Islet of Langerhans (tissue), 1 donor: Measurements from ENCODE around the gene TNMD.
"Not testable (repeated sequence)": the region's sequence is repeated elsewhere in the genome, so short reads cannot be mapped to it uniquely, and the experiment has no call there.

ENCODE experiments used
- FAIRE-seq: peaks from one replicate; lab custom pipeline; 2011; peaks lifted over from hg19 to GRCh38; lab: Jason Lieb, UNC

Gene TNMD

DNA sequence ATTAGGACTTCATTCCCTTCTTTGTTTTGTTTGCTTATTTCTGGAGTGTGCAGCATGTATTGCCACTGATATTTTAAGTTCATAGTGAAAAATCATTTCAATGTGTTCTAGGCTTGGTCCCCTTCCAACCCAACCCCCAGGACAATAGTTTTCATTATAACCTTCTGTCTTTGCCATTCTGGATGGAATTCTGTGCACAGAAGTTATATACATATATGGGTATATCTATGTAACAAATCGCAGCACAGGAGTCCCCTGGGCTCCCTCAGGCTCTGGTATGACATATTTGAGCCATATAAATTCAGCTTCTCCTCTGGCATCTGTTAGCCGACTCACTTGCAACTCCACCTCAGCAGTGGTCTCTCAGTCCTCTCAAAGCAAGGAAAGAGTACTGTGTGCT is at the start of gene TNMD:
Gene TNMD, plus strand, starts transcription at position 326 of the 400 bp plus-strand sequence. CDS start 83 bp downstream, outside the sequence.
- FAIRE-seq: no peak

DNA sequence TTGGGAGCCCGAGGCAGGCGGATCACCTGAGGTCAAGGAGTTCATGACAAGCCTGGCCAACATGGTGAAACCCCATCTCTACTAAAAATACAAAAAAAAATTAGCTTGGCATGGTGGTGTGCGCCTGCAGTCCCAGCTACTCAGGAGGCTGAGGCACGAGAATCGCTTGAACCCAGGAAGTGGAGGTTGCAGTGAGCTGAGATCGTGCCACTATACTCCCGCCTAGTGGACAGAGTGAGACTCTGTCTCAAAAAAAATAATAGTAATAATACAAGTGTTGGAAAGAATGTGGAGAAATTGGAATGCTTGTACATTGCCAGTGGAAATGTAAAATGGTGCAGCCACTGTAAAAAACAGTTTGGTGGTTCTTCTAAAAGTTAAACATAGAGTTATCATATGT is 19.2 kb upstream of the TNMD start:
- not testable (repeated sequence) for FAIRE-seq

DNA sequence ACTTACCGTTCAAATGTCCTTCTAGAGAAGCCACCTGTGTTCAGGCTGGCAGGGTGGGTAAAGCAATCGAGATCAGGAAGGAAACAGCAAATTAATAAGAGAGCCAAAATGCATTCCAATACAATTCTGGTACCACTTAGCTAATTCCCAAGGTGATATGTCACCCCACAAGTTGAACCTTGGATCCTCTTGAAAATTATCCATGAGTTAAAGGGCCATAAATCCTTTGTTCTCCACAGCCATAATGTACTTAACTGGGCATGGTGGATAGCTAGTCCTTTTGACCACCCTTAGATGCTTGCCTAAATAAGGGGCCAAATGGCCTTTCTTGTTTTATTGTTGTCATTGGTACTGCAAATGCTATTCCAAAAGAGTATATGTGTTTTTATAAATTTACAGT is 2.0 kb downstream of the TNMD start:
- no peak for FAIRE-seq

DNA sequence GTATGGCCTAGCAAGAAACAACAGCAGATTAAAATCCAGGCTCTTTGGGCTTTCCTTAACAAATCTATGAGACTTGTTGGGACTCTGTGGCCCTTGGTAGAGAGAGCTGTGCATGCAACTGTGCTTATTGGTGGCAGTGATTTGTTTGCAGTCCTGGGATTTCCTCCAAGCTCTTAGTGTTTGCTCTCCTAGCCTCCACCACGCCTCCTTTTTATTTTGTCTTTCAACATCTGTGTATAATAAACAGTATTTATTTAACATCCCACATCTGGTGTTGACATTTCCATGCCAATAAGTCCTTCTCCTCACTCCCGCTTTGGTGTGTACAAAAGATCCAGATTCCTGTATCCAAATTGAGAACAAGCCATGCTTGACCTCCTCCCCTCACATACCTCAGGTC is 3.1 kb downstream of the TNMD start:
- no peak for FAIRE-seq

DNA sequence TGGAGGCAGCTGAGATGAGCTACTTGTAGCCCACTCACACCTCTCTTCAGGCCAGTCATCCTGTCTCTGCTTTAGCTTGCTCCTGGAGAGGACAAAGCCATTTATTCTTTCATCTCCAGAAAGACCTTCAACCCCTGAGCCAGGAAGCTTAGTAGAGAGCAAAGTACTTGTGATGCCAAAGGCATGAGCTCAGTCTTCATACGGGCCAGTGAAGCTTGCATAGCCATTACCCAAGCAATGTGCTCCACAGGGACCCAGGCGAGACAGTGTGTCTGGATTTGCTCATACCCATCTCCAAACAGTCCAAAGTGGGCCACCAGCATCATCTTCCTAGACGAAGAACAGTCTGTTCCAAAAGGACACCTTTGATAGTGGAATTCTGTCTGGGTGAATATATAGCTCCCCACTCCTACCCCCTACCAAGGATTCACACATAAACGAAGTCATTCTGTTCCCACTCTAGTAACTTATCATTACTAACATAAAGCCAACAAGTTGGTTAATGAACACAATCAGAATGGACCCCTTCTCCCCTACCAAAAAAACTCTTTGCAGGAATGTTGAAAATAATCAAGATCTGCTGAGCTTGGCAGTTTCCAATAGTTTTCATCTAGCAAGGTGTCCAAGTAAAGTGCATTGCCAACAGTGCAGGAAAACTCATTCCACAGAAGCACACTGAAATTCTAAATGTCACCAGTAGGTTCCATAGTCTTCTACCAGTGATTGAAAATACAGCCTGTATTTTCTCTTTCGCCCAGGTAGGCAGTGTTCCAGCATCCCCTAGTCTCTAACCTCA is 6.7 kb downstream of the TNMD start:
- no peak for FAIRE-seq

DNA sequence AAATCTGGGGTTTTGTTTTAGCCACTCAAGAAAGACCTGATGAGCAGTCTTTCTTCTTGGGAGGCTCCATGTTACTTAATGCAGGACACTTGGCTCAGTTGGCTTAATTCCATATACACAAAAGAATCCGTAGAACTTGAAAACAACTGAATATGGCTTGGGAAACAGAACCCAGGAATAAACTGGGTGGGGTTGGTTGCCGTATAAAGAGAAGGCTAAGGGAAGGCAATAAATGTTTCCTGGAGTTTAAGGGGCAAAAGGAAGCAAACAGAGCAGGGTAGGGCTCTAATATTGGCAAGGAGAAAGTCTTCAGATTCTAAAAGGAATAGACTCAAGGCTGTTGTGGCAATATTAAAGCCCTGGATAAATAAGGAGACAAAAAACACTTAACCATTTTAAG is 8.4 kb downstream of the TNMD start:
- FAIRE-seq: no peak

DNA sequence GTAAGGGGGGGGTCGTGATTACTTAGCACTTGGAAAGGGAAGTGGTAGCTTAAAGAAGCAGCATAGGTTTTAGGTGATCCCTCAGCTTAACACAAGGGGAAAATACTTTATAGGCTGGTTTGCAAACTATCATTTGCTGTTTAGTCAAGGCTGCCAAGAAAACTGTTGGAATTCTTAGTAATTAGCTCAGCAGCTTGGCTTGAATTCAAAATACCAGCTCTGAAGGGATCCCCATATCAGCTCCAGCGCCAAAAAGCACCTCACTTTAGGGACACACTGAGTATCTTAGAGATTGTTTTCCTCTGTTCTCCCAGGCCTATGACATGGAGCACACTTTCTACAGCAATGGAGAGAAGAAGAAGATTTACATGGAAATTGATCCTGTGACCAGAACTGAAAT is 8.8 kb downstream of the TNMD start:
- FAIRE-seq: no peak

DNA sequence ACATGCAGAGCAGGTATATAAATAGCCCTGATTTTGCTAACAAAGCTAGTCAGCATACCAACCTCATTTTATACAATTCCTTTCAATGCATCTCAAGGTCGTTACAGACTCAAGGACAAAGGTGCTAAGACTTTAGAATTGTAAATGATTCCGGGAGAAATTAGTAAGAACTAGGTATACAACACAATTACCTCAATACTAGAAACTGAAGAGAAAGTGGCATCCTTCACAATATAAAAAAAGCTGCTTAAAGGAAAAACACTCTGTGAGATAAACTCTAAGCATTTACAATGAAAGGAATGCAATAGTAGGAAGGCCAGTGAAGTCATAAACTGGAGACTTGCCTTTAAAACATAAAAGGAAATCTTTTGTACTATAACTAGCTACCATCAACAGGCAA is 11.9 kb downstream of the TNMD start:
- FAIRE-seq: no peak

DNA sequence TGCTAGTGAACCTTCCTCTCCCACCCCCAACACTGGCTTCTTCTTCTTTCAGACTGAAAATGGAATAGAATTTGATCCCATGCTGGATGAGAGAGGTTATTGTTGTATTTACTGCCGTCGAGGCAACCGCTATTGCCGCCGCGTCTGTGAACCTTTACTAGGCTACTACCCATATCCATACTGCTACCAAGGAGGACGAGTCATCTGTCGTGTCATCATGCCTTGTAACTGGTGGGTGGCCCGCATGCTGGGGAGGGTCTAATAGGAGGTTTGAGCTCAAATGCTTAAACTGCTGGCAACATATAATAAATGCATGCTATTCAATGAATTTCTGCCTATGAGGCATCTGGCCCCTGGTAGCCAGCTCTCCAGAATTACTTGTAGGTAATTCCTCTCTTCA is 14.7 kb downstream of the TNMD start:
- FAIRE-seq: no peak

DNA sequence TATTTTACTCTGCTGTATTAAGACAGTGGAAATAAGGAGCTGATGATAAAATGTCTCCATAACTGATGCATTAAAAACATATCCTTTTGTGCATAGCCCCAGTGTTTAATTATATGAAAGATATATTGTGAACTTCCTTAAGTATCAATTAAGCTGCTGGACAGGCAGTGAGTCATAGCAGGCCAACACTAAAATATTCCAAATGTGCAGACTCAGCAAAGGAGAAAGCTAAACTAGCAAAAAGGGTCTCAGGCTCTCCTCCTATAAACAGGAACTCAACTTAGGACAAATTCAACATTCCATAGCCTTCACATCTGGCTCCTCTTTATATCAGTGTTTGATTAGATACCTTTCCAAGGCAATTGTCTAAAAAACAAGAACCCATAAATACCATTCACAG is 15.6 kb downstream of the TNMD start:
- FAIRE-seq: no peak

DNA sequence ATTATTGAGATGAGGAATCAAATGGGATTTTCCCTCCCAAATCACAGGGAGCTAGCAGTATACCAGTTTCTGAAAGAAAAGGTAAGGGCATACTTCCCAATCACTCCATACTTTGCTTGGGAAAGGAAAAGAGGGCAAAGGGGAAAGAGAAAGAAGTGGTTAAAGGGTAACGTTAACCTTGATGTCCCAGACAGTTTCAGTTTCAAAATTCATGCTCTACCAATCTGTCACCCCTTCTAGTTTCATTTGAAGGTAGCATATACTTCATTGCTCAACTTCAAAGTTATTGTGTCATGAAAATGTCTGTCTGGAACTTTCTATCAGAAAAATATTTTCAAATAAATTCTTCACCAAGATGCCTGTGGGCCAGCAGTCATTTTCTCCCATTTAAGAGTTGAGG is 16.0 kb downstream of the TNMD start:
- FAIRE-seq: no peak

DNA sequence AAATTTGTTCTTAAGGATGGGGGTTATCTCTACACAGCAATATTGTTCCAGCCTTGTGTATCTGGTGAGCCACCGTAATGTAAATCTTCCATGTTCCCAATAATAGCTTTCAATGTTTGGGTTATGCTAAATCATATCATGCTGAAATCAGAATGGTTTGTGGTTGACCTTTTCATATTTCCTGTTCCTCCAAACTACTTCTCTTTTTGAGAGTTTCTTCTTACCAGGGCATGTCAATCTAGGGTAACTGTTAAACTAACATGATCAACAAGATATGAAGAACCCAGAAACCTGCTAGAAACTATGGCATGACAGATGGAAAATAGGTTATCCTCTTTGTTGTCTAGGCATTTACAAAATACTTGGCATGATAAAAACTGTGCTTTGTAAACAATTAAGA is 22.0 kb downstream of the TNMD start:
- no peak for FAIRE-seq

DNA sequence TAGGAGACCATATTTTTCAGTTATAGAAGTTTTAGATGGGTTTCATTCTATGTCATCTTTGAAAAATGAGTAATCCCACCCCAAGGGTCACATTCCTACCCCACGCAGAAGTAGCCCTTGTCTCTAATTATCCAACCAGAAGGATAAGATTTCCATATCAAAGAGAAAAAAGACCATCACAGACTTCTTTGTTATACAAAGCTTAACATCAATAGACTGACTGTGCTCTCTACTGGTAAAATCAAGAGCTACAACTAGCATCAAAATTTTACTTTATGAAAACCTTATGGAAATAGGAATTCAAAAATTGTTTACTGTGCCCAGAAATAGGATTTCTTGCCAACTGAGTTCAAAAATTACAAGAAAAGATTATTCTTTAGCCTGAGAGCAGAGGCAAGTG is 24.9 kb downstream of the TNMD start:
- FAIRE-seq: no peak

DNA sequence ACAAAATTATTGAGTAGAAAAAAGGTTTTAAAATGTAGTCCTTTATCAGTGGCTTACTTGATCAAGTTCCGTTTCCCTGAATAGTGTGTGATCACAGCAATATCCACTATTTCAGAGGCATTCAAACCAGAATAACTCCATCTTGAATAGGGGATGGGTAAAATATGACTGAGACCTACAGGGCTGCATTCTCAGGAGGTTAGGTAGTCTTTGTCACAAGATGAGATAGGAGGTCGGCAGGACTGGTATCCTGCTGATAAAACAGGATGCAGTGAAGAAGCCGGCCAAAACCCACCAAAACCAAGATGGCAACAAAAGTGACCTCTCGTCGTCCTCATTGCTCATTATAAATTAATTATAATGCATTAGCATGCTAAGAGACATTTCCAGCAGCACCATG is 27.2 kb downstream of the TNMD start:
- FAIRE-seq: no peak

DNA sequence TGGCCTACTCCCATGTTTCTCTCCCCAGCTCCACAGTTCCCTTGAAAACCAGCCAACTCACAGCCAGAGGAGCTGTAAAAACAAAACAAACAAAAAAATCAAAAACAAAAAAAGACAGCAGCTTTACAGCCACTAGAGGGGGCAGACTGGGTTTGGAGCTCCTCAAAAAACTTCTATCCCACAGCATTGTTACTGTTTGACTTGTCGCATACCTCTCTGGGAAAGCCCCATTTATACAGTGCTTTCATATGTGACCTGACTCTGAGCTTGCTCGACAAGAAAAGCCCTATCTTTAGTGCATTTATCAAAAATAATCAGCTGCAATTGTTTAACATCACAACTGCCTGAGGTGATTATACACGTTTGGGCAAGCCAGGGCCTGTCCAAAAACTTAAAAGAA is 30.3 kb downstream of the TNMD start:
- FAIRE-seq: no peak

DNA sequence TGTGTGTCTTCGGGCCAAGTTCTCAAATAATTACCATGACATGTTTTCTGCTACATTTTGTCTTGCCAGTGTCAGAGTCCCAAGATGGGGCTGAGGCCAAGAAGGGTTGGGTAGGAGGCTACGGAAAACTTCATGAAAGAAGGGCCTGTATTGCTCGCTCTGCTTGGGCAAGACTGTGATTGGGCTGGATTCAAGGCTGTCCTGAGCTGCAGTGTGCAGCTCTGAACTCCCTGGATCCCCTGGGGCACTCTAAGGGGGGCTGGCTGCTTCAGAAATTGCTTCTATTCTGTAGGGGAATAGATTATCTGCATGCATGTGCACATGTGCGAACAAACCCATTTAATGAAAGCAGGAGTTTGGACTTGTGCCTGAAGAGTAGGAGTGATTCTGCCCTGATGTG is 38.3 kb downstream of the TNMD start:
- no peak for FAIRE-seq

DNA sequence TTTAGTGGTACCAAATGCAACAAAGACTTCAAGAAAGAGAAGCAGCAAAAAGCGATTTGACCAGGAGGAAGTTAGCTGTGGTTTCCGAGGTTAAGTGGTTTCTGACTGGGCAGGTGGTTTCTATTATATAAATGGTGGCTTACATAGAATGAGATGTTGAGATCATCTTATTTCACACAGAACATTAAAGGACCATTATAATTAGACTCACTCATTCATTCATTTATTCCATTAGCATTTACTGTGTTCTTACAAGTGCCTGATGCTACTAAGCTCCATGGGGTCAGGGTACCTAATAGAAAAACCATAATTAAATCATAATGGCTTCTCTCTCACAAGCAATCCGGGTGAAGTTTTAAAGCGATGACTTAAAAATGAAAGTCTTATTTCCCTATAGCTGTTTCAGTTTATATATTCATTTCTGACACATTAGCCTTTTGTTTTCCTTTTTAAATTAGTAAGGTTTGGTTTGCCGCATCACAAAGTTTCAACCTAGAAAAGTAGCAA is 41.3 kb downstream of the TNMD start:
- no peak for FAIRE-seq

DNA sequence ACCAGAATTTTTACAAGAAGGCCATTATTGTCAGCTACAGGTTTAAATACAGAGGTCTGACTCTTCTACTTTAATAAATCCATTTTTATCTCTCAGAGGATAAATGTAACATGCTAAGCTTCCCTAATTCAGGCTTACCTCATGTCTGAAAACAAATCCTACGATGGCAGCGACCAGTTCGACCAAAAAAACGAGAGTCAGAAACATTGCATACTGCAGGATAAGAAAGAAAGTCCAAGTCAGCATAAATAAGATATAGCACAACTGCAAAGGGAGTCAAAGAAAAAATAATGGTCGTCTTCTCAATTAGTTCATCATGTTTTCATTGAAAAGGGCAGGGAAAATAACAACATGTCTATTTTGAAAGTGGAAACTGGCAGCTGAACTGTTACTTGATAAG is 50.3 kb downstream of the TNMD start:
- no peak for FAIRE-seq

DNA sequence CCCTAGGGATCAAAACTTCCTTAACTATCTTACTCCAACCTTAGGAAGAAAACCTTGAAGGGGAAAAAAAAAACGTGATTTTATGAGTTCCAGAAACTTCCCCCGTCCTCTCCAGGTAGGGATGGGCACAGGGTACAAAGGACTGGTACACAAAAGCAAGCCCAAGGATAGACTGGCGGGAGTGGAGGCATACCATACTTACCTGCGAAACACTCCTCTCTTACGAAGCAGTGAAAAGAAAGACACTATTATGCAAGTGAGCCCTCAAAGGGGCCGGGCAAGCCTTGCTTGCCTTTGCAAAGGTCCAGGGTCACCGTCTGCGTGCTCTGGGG is 51.2 kb downstream of the TNMD start:
- no peak for FAIRE-seq

DNA sequence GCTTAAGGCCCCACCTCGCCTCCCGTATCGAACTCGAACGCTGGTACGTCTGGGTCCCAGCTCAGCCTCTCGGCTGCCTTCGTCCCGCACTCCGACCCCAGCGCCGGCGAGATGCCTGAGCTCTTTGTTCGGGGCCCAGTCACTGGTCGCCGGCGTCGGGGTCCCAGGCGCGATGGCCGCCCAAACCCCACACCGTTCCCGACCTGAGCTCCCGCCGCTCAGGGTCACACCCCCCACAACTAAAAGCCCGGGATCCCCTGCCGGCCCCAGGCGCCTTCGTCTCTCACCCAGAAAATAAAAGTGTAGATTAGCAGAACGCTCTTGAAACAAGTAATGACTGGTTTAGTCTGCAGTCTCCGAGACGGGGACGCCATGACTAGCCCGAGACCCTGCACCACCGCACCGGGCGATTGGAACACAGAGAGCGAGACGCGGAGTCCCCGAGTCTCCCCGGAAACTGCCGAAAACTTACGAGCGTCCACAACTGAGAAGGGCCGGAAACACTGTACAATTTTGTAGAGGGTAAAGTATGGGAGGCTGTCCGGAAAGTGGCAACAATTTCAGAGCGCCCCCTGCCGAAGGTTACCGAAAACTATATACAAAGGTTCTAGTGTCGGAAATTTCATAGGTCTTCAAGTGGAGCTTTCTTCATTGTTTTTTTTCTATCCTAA is 51.7 kb downstream of the TNMD start, which contains the start of gene TSPAN6:
Gene TSPAN6, minus strand, starts transcription at position 486 of the 671 bp plus-strand sequence. Its CDS starts 112 bp downstream, at position 374.
- peak; percentile 73 for FAIRE-seq

DNA sequence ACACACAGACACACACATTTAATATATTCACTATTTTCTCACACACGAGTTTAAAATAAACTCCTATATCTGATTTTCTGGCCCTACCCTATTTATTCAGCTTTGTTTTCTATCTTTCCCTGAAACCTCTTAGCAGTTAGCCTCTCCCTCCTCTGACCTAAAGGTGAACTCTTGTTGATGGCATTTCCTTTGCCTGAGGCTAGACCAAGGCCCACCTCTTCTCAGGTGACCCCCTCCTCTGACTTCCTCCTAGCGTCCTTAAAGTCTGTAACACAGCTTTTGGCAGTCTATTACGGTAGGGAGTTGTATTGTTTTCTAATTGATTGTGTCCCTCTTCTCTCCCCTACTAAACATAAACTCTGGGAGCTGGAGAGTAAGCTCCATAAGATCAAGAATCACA is 57.6 kb downstream of the TNMD start:
- no peak for FAIRE-seq

DNA sequence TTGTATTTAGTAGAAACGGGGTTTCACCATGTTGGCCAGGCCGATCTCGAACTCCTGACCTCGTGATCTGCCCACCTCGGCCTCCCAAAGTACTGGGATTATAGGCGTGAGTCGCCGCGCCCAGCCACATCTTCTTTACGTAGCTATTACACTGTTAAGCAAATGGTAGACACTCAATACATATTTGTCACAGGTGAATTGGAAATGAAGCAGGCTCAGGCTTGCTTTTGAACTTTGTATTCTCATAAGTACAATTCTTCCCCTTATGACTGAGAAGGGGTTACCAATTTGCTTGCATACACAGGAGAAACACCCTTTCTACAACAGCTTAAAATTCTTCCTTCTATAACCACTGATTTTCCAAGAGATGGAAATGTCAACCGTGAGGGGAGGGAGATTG is 58.5 kb downstream of the TNMD start:
- FAIRE-seq: no peak

DNA sequence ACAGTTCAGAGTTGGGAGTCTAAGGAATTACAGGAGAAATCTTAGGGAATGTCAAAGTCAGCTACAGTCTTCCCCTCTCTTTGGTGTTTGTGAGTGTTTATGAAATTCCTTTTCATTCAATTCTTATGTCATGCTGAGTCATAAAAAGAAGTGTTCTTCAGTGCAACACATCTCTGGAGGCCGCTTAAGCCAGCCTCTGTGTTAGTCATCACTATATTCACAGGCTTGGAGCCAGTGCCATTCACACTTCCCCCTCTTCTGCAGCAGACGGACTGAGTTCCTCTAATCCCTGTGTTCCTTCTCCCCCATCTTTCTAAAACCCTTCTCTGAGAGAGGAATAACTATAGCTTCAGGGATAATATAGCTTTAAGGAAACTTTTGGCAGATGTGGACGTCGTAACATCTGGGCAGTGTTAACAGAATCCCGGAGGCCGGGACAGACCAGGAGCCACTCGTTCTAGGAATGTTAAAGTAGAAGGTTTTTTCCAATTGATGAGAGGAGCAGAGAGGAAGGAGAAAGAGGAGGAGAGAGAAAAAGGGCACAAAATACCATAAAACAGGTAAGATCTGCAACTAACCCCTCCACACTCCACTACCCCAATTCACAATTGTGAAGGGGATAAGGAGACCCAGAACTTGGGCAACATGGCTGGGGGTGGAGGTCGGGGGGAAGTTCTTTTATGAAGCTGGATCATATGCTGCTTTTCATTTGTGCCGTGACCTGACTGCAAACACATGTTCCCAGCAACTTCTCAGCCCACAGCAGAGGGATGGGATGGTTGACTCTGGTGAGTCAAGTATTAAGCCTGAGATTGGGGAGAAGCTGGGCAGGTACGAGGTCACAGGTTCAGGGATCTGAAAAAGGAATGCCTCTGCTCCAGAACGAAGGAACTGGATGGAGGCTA is 59.5 kb downstream of the TNMD start, which contains the start of gene SRPX2:
Gene SRPX2, plus strand, starts transcription at position 244 of the 905 bp plus-strand sequence. CDS start 2,124 bp downstream, outside the sequence.
- FAIRE-seq: no peak
